ENCODE measurements around the gene AUTS2.
"Not testable (repeated sequence)": the region's sequence is repeated elsewhere in the genome, so short reads cannot be mapped to it uniquely, and the experiment has no call there.

Gene AUTS2

GRCh38 chr7:70725448-70725847 is 1127.2 kb downstream of the AUTS2 start:
- DNase-seq: no peak

- DNase-seq: no peak
These were observed 1128.0 kb downstream of the AUTS2 start for GRCh38 chr7:70726294-70726693.

GRCh38 chr7:70726951-70727378 is 1128.7 kb downstream of the AUTS2 start:
- no peak for DNase-seq

DNA sequence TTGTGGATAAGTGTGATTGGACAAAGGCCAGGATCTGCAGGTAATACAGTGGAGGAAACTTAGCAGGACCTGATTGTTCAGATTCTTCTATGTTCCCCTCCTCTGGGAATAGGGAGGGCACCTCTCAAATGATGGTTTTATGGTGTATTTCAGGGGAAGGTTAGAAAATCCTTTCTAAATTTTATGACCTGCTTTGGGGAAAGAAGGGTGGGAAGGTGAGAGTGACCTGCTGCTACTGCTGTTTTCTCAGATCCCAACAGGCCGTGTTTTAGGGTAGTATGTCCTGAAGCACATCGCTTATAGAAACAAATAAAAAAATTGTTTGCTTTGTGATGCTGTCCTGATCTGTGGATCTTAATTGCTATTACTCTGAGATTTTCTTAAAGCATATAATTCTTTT is 1129.6 kb downstream of the AUTS2 start:
- no peak for DNase-seq

GRCh38 chr7:70728872-70729552 is 1130.7 kb downstream of the AUTS2 start:
- no peak for DNase-seq

DNA sequence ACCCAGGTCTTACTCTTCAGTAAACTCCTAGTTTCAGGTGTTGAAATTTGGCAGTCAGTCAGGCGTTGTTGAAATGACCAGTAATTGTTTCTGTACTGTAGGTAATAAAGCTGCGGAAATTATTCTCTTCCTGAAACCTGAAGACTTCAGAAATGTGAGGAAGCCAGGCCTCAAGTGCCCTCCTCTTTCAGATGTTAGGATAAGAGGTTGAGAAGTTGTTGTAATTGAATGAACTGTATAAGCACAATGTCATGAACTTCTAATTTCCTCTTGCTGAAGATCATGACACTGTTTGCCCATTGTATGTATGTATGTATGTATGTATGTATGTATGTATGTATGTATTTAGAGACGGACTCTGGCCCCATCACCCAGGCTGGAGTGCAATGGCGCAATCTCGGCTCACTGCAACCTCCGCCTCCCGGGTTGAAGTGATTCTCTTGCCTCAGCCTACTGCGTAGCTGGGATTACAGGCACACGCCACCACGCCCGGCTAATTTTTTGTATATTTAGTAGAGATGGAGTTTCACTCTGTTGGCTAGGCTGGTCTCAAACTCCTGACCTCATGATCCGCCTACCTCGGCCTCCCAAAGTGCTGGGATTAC is 1131.4 kb downstream of the AUTS2 start:
- DNase-seq: not testable (repeated sequence)

DNA sequence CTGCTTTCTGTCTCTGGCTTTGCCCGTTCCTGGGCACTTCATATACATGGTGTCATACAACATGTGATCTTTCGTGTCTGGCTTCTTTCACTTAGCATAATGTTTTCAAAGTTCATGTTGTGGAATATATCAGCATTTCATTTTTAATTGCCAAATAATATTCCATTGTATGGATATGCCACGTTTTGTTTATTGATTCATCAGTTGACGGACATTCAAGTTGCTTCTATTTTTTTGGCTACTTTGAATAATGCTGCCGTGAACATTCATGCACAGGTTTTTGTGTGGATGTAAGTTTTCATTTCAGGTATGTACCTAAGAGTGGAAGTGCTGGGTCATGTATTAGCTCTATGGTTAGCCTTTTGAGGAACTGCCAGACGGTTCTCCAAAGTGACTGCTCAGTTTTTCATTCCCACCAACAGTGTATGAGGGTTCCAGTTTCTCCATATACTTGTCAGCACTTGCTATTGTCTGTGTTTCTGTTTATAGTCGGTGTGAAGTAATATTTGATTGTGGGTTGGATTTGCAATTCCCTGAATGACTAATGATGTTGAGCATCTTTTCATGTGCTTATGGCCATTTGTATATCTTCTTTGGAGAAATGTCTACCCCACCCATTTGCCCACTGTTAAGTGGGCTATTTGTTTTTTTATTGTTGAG is 1132.3 kb downstream of the AUTS2 start:
- DNase-seq: no peak

- no peak for DNase-seq
These were observed 1134.8 kb downstream of the AUTS2 start for GRCh38 chr7:70733090-70733489.

DNA sequence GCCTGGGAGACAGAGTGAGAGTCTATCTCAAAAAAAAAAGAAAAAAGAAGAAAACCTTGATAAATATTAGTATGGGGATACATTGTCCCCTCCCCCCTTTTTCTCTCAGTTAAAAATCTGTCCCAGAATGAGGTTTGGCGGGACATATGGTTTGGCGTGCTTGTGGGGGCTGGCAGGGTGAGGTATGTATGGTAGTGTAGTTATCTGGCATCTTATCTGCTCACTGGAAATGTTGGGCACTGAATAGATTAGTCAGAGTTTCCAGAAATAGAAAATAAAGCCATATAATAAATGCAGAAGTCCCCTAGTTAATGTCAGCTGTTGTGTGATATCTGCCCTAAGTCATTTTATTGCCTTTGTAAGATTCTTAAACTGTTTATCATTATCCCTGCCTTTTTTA is 1136.1 kb downstream of the AUTS2 start:
- no peak for DNase-seq

DNA sequence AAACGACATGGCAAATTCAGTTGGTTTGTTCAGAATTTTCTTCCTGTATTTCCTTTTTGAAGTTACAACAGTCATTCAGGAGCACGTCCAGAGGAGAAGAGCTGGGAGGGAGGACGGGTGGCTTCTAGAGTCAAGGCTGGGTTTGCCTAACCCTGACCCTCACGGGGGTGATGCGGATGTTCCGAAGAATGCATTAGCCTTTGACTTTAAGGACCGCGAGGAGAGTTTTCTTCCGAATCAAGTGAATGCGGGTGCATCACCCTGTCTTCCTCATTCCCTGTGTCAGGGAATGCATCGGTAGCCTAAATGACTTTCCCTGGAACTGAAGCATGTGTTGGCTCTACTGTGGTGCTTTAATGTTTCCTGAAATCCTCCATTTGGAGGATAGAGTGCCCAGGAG is 1137.0 kb downstream of the AUTS2 start:
- no peak for DNase-seq

DNA sequence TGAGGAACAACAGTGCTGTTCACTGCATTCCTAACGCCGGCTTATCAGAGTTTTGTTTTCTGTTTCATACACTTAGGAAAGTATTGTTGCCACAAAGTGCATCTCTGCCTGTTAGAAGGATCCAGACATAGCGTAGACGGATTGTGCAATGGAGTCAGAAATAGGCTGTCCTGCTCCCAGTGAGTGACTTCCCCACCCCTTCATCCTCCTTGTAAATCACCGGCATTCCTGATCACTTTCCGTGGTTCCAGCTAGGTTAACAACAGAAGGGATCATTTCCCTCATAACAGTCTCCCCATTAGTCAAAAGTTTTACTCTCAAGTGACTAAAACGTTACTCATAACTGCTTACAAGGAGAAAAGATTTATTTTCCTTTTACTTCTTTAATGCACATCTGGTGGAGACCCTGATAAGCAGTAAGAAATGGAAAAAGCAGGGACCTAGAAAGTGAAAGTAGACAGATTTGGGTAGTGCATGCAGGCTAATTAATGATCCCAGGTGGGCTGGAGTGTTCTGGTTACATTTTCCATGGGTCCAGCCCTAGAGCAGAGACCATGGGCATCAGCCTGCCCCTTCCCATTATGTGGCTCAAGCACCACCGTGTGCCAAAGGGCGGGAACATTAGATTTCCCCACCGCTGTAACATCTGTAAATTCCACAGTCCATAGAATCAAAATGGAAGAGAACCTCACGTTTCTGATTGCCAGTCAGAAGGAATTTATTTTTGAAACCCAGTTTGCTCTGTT is 1138.6 kb downstream of the AUTS2 start:
- DNase-seq: no peak

DNA sequence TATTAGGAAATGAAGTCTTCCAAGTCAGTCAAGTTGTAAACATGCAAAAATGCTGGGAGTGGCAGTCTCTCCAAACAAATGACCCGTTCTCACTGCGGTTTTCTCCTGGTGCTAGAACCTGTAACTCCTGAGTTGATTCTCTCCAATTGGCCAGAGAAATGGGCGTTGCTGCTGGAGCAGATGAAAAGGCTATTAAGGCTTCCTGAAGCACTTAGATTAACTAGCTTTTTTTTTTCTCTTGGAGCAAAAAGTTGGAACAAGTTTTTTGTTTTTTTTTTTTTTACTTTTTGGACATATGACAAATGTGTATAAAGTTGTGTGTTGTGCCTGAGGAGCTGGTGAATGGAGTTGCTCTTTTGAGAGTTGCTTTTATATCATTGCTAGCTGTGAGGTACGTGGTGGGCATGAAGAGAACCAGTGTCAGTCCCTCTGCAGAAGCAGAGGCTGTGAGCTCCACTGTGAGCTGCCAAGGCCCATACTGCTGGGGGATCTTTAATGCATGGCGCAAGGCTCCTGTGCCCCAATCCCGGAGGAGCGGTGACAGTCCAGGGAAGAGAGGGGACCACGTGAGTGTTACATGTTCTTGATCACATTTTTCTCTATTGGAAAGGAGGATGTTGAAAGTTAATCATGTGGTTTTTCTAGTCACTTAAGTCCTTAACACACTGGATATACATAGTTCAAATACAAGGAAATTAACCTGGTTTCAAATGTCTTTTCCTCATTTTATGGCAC is 1140.0 kb downstream of the AUTS2 start:
- no peak for DNase-seq

- no peak for DNase-seq
These were observed 1141.5 kb downstream of the AUTS2 start for GRCh38 chr7:70739646-70740210.

DNA sequence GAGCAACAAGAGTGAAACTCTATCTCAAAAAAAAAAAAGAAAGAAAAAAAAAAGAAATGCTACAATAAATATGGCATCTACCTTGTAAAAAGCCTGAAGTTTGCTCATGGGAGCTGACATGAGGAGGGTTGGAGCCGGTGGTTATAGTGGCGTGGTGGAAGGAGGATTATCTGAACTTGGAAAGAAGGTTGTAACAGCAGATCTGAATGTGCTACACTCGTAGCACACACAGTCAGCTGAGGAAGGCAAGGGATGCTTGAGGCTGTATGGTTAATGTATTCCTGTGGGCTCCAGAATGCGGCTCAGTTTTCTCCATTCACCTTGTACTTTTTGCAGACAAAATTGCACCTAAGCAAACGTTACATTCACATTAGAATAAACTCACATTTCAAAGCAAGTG is 1143.4 kb downstream of the AUTS2 start:
- DNase-seq: no peak

GRCh38 chr7:70743531-70744325 is 1145.5 kb downstream of the AUTS2 start:
- no peak for DNase-seq

GRCh38 chr7:70744492-70744891 is 1146.2 kb downstream of the AUTS2 start:
- no peak for DNase-seq

DNA sequence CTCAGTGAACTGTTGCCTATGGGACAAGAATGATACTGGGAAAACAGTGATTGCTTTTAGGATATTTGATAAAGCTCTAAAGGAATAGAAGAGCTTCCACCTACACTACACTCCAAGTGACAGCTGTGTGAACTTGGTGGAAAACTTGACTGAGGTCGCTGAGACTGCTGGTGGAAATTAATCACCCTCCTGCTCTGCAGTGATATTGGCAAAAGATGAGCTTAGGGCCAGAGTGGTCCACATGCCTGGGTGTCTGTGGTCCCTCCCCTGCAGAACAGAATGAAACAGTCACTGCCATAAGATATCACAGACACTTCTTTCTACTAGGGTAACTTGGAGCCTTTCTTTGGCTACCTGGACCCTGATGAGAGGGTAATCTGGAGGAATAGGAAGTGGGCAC is 1151.6 kb downstream of the AUTS2 start:
- no peak for DNase-seq

DNA sequence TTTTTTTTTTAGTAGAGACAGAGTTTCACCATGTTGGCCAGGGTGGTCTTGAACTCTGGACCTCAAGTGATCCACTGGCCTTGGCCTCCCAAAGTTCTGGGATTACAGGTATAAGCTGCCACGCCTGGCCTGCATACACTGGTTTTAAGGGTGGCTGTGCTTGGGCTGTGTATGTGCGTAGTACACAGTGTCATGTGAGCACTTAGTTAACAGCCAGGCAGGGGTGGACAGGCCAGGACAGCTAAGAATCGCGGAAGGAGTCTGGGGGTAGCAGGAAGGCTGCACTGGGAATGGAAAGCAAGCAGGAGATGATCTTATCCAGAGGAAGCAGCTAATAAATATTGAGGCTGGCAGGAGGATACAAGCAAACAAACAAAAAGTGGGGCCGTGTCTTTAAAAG is 1153.6 kb downstream of the AUTS2 start:
- no peak for DNase-seq

- DNase-seq: no peak
These were observed 1154.5 kb downstream of the AUTS2 start for GRCh38 chr7:70752794-70753241.

- no peak for DNase-seq
These were observed 1158.5 kb downstream of the AUTS2 start for GRCh38 chr7:70756789-70757188.

DNA sequence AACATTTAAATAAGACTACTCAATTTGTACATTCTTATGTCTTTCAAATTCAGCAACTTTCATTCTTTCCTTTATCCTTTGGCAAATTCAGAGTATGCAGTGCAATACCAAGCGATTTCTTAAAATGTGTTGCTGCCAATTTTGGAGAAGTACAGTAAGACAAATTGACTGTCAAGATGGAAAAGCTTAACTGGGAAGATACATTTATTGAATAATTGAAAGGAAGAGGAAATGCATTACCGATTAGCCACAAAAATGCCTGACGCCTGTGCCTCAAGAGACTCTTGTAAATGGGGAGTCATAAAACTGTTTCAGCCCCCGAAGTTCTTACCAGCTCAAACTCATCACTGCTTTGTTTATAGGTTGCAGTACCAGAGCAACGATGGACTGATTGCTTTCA is 1160.4 kb downstream of the AUTS2 start:
- no peak for DNase-seq

DNA sequence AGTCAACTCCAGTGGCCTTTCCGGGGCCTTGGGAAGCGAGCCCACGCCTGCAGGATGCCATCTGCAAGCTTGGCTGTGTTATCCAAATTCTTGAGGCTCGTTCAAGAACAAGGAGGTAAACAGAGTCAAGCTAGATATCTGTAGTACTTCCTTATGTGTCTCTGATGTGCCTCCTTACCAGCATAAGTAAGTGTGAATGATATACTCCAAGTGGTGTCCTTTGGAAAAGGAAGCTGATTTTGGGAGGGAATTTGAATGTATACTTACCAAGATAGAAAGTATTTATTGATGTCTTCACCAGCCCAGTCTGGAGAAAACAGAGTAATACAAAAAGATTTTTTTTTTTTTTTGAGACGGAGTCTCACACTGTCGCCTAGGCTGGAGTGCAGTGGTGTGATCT is 1161.4 kb downstream of the AUTS2 start:
- DNase-seq: no peak
